Erythroblast (primary cell): Measurements from ENCODE around the gene NPPB.

ENCODE experiments used
- GATA1 ChIP-seq: IDR thresholded peaks from 2 replicates; pipeline ENCODE4 v1.6.1; 2011; ENCODE audit warnings: low read depth, mild to moderate bottlenecking, control low read depth, low read length, moderate library complexity
- POLR2A ChIP-seq: IDR thresholded peaks from 2 replicates; pipeline ENCODE4 v1.6.1; 2011; ENCODE audit warnings: mild to moderate bottlenecking, low read length

DNA sequence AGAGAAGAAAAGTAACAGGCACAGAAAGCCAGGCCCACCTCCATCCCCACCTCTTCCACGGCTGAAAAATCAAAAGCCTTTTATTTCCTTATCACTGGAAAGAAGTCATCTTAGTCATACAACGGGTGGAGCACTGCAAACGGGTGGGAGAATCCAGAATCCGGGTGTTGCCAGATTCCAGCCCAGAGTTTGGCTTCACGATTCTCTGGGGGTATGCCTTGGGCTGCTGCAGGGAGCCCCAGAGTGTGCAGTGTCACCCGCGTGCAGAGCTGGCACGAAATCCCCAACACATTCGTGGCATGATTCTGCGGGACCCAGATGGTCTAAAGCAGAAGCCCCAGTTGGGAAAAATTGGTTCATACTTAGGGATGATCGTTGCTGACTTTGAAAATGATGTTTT, 8.6 kb downstream of the NPPB start:
- TF ChIP-seq POLR2A (no peak), GATA1 (no peak)
